PC-9 (cell line): ENCODE measurements around the gene ZNF337. TPM values are rescaled to one million over a fixed set of nuclear protein-coding genes. Genes with fewer than 3 reads are reported as not detected.

Experiments used
- BruUV-seq: library from RNA; stranded (reverse); fragments of 400-500 nt; replicated peaks from 2 replicates; lab custom pipeline; 2021; lab: Mats Ljungman, UMichigan
- CTCF ChIA-PET: fragments of 300-600 bp; sonication (Branson Sonifier 250); formaldehyde crosslinking; loops from one replicate; lab custom pipeline; 2022; ENCODE audit warnings: antibody characterized with exemption; lab: Charles Lee
- POLR2A ChIA-PET: fragments of 300-600 bp; sonication (Branson Sonifier 250); formaldehyde crosslinking; loops from one replicate; lab custom pipeline; 2022; ENCODE audit warnings: antibody characterized with exemption; ENCODE audit not compliant: unreplicated experiment; lab: Charles Lee
- DNase-seq, 2 experiments: peaks; one replicate each; pipeline versions ENCODE4 v3.0.0 to v3.0.0-alpha.2; 2015 to 2022; ENCODE audit warnings: mixed read lengths in 1 of 2
- H2AFZ ChIP-seq: fragments of 200-600 bp; sonication (generic); 2 replicates; pipeline ENCODE4 v1.8.1; 2017; ENCODE audit warnings: antibody characterized with exemption
- H3F3A ChIP-seq: fragments of 200-600 bp; sonication (generic); 2 replicates; pipeline ENCODE4 v1.8.1; 2017; ENCODE audit warnings: antibody characterized with exemption, mild to moderate bottlenecking, low read depth; ENCODE audit not compliant: insufficient read depth
- H3K27ac ChIP-seq: fragments of 200-600 bp; sonication (generic); 2 replicates; pipeline ENCODE4 v1.6.1; 2016; ENCODE audit warnings: mixed run types
- H3K27me3 ChIP-seq: fragments of 200-600 bp; sonication (generic); 2 replicates; pipeline ENCODE4 v1.6.1; 2016; ENCODE audit warnings: low read depth, mixed run types; ENCODE audit not compliant: insufficient read depth
- H3K36me3 ChIP-seq: fragments of 200-600 bp; sonication (generic); 2 replicates; pipeline ENCODE4 v1.6.1; 2016; ENCODE audit warnings: low read depth, mixed run types
- H3K4me1 ChIP-seq: fragments of 200-600 bp; sonication (generic); replicated peaks from 2 replicates; pipeline ENCODE4 v1.6.1; 2016; ENCODE audit warnings: mixed run types; ENCODE audit not compliant: insufficient read depth
- H3K4me2 ChIP-seq: fragments of 200-600 bp; sonication (generic); 2 replicates; pipeline ENCODE4 v1.6.1; 2017; ENCODE audit warnings: mixed run types
- H3K4me3 ChIP-seq: fragments of 200-600 bp; sonication (generic); 2 replicates; pipeline ENCODE4 v1.6.1; 2016; ENCODE audit warnings: mixed run types
- H3K79me2 ChIP-seq: fragments of 200-600 bp; sonication (generic); 2 replicates; pipeline ENCODE4 v1.6.1; 2017; ENCODE audit warnings: low read depth, mixed run types
- H3K9me2 ChIP-seq: fragments of 200-600 bp; sonication (generic); 2 replicates; pipeline ENCODE4 v1.8.1; 2017; ENCODE audit warnings: mild to moderate bottlenecking; ENCODE audit not compliant: insufficient read depth
- H3K9me3 ChIP-seq: fragments of 200-600 bp; sonication (generic); 2 replicates; pipeline ENCODE4 v1.8.1; 2016; ENCODE audit warnings: low read depth; ENCODE audit not compliant: insufficient read depth
- H4K20me1 ChIP-seq: fragments of 200-600 bp; sonication (generic); 2 replicates; pipeline ENCODE4 v1.8.1; 2017; ENCODE audit not compliant: insufficient read depth
- EZH2 ChIP-seq: fragments of 200-600 bp; sonication (generic); IDR thresholded peaks from 2 replicates; pipeline ENCODE4 v1.8.0; 2017; ENCODE audit warnings: antibody characterized with exemption, low read depth
- intact Hi-C: fragments of 100-400 bp; cut with micrococcal nuclease; formaldehyde crosslinking; loops from one replicate; pipeline ENCODE4 v1.10.0; 2022; ENCODE audit not compliant: unreplicated experiment
- total RNA-seq: library from RNA; stranded (reverse); gene quantifications from 2 replicates; pipeline ENCODE4 v1.2.3, GENCODE V29; 2021
- TF ChIP-seq, protein P1 (sequence below): fragments of 200-600 bp; sonication (generic); conservative IDR thresholded peaks from 2 replicates; pipeline ENCODE4 v1.6.1; 2017; ENCODE audit warnings: mixed run types, antibody characterized with exemption, mild to moderate bottlenecking, moderate library complexity

The ZNF337 gene
- total RNA-seq, 1 experiment from 2014 or later = 12.8 TPM

- peaks cover 14% of the 10 kb centered on the region for H3K9me3 ChIP-seq
- H2AFZ ChIP-seq = no peak overlapping the region
- H3F3A ChIP-seq = no peaks in the 10 kb centered on the region
- H4K20me1 ChIP-seq = no peaks in the 10 kb centered on the region
- H3K27ac ChIP-seq = no peak overlapping the region
- no peak overlapping the region for H3K4me3 ChIP-seq
- POLR2A ChIA-PET = no interaction called here
- CTCF ChIA-PET = no interaction called here
- DNase-seq = no peak
- BruUV-seq = no TSS peak
- TF ChIP-seq, protein P1, sequence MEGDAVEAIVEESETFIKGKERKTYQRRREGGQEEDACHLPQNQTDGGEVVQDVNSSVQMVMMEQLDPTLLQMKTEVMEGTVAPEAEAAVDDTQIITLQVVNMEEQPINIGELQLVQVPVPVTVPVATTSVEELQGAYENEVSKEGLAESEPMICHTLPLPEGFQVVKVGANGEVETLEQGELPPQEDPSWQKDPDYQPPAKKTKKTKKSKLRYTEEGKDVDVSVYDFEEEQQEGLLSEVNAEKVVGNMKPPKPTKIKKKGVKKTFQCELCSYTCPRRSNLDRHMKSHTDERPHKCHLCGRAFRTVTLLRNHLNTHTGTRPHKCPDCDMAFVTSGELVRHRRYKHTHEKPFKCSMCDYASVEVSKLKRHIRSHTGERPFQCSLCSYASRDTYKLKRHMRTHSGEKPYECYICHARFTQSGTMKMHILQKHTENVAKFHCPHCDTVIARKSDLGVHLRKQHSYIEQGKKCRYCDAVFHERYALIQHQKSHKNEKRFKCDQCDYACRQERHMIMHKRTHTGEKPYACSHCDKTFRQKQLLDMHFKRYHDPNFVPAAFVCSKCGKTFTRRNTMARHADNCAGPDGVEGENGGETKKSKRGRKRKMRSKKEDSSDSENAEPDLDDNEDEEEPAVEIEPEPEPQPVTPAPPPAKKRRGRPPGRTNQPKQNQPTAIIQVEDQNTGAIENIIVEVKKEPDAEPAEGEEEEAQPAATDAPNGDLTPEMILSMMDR = no peak
- H3K27me3 ChIP-seq = no peaks in the 10 kb centered on the region
- H3K4me1 ChIP-seq = no peaks in the 10 kb centered on the region
- 0 out of 2 replicates have a peak, but pooled peaks cover 5% of the 10 kb centered on the region for H3K36me3 ChIP-seq
- H3K9me2 ChIP-seq = no peaks in the 10 kb centered on the region
- intact Hi-C loops = no loop called here
- no peak overlapping the region for H3K4me2 ChIP-seq
- H3K79me2 ChIP-seq = no peaks in the 10 kb centered on the region
Observed at GRCh38 chr20:25726357-25726756, 29.7 kb upstream of the ZNF337 start.

DNA sequence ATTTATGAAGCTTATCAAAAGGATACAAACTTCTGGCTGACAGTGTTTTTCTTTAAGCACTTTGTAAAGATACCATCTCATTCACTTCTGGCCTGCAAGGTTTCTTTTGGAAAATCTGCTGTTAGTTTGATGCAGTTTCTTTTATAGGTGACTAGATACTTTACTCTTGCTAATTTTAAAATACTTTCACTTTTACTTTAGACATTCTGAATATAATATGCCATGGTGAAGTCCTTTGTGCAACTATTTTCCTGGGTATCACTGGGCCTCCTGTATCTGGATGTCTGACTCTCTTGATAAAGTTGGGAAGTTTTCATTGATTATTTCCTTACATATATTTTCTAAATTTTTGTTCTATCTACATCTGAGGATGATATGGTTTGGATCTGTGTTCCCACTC, 29.0 kb upstream of the ZNF337 start:
- no peak for DNase-seq
- TF ChIP-seq, protein P1 = no peak
- TF ChIP-seq EZH2 = no peak
- Histone ChIP-seq H2AFZ (no peak overlapping the region), H3K9me3 (peaks cover 14% of the 10 kb centered on the region), H4K20me1 (no peaks in the 10 kb centered on the region), H3K4me1 (no peaks in the 10 kb centered on the region), H3K27ac (no peak overlapping the region), H3F3A (no peaks in the 10 kb centered on the region), H3K79me2 (no peaks in the 10 kb centered on the region), H3K36me3 (0 out of 2 replicates have a peak, but pooled peaks cover 5% of the 10 kb centered on the region), H3K9me2 (no peaks in the 10 kb centered on the region), H3K4me2 (no peak overlapping the region), H3K4me3 (no peak overlapping the region), H3K27me3 (no peaks in the 10 kb centered on the region)
- intact Hi-C loops = no loop called here
- no TSS peak for BruUV-seq
- ChIA-PET POLR2A (no interaction called here), CTCF (no interaction called here)

DNA sequence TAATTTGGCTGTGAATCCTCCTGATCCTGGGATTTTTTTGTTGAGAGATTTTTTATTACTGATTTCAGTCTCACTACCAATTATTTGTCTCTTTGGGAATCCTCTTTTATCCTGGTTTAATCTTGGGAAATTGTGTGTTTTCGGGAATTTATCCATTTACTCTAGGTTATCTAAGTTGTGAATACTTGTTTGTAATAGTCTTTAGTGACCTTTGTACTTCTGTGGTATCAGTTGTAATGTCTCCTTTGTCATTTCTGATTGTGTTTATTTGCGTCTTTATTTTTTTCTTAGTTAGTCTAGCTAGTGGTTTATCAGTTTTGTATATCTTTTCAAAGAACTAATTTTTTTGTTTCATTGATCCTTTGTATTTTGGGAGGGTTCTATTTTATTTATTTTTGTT, 27.3 kb upstream of the ZNF337 start:
- Histone ChIP-seq H3K27me3 (no peaks in the 10 kb centered on the region), H3K27ac (no peak overlapping the region), H3K4me3 (no peak overlapping the region), H3K4me1 (no peaks in the 10 kb centered on the region), H3K4me2 (no peak overlapping the region), H3F3A (no peaks in the 10 kb centered on the region), H4K20me1 (no peaks in the 10 kb centered on the region), H3K9me3 (peaks cover 14% of the 10 kb centered on the region), H3K9me2 (no peaks in the 10 kb centered on the region), H3K79me2 (no peaks in the 10 kb centered on the region), H2AFZ (no peak overlapping the region), H3K36me3 (0 out of 2 replicates have a peak, but pooled peaks cover 5% of the 10 kb centered on the region)
- POLR2A ChIA-PET = no interaction called here
- BruUV-seq = no TSS peak
- intact Hi-C loops = no loop called here
- no peak for DNase-seq
- CTCF ChIA-PET = no interaction called here
- TF ChIP-seq EZH2 = no peak
- TF ChIP-seq, protein P1 = no peak
